Naive thymus-derived CD4-positive, alpha-beta T cell (primary cell): ENCODE data around the gene PGF. TPM values are rescaled to one million over a fixed set of nuclear protein-coding genes. Genes with fewer than 3 reads are reported as not detected.
A peak's percentile ranks its signal among the peaks of the same experiment; 100 is the strongest.

Experiments used
- ATAC-seq: fragments of 150-1000 bp; cut with Tn5 transposase; 2 replicates; pipeline ENCODE4 v1.10.0; 2021; ENCODE audit warnings: mild to moderate bottlenecking, moderate library complexity
- CTCF ChIA-PET: fragments of 350-600 bp; sonication (Branson Sonifier 250); formaldehyde crosslinking; loops from one replicate; lab custom pipeline; 2021; ENCODE audit warnings: antibody characterized with exemption; lab: Charles Lee
- POLR2A ChIA-PET: fragments of 350-600 bp; sonication (Branson Sonifier 250); formaldehyde crosslinking; loops from one replicate; lab custom pipeline; 2021; ENCODE audit warnings: antibody characterized with exemption, inconsistent platforms; lab: Charles Lee
- DNase-seq, 9 donors: peaks; one replicate each; pipeline versions ENCODE4 v3.0.0 to v3.0.0-alpha.2; 2020 to 2022; ENCODE audit warnings: mixed read lengths in 1 of 9
- H3K27ac ChIP-seq: one replicate; pipeline ENCODE4 v1.7.0; 2013; ENCODE audit warnings: mild to moderate bottlenecking, low read depth, low read length, moderate library complexity
- H3K27me3 ChIP-seq, 2 donors: one replicate each; pipeline ENCODE4 v1.7.0; 2013; ENCODE audit warnings: low read length in 2 of 2, mild to moderate bottlenecking in 2 of 2, moderate library complexity in 2 of 2; ENCODE audit not compliant: control insufficient read depth in 2 of 2, insufficient read depth in 2 of 2
- H3K36me3 ChIP-seq, 3 experiments: 1 replicate in 2 of 3; 2 replicates in 1 of 3; pipeline ENCODE4 v1.7.0; 2013; ENCODE audit warnings: low read length in 3 of 3, mild to moderate bottlenecking in 3 of 3, moderate library complexity in 1 of 3; ENCODE audit not compliant: insufficient read depth in 3 of 3, control insufficient read depth in 2 of 3
- H3K4me1 ChIP-seq, 2 donors: one replicate each; pipeline ENCODE4 v1.7.0; 2013; ENCODE audit warnings: low read length in 2 of 2, mild to moderate bottlenecking in 2 of 2, moderate library complexity in 1 of 2; ENCODE audit not compliant: control insufficient read depth in 2 of 2, insufficient read depth in 2 of 2
- H3K4me3 ChIP-seq: 2 replicates; pipeline ENCODE4 v1.7.0; 2013; ENCODE audit warnings: mild to moderate bottlenecking, low read length
- H3K9me3 ChIP-seq, 3 experiments: 1 replicate in 2 of 3; 2 replicates in 1 of 3; pipeline ENCODE4 v1.7.0; 2013; ENCODE audit warnings: low read length in 3 of 3; ENCODE audit not compliant: control insufficient read depth in 2 of 3
- H3K27ac Mint-ChIP-seq, 9 donors: one replicate each; pipeline ENCODE4 v1.8.0; 2020 to 2022; ENCODE audit warnings: mixed read lengths in 9 of 9, mild to moderate bottlenecking in 8 of 9, moderate library complexity in 5 of 9, inconsistent platforms in 2 of 9
- H3K27me3 Mint-ChIP-seq, 5 donors: one replicate each; pipeline ENCODE4 v1.8.0; 2021 to 2022; ENCODE audit warnings: mixed read lengths in 5 of 5, mild to moderate bottlenecking in 1 of 5
- H3K36me3 Mint-ChIP-seq, 5 donors: one replicate each; pipeline ENCODE4 v1.8.0; 2020 to 2022; ENCODE audit warnings: mixed read lengths in 5 of 5, mild to moderate bottlenecking in 3 of 5, inconsistent platforms in 1 of 5
- H3K4me1 Mint-ChIP-seq, 7 donors: one replicate each; pipeline ENCODE4 v1.8.0; 2020 to 2022; ENCODE audit warnings: mixed read lengths in 7 of 7, mild to moderate bottlenecking in 3 of 7, inconsistent platforms in 1 of 7
- H3K4me3 Mint-ChIP-seq, 10 donors: one replicate each; pipeline ENCODE4 v1.8.0; 2020 to 2022; ENCODE audit warnings: mild to moderate bottlenecking in 10 of 10, mixed read lengths in 10 of 10, moderate library complexity in 6 of 10, inconsistent platforms in 2 of 10
- H3K9me3 Mint-ChIP-seq, 11 donors: one replicate each; pipeline ENCODE4 v1.8.0; 2020 to 2022; ENCODE audit warnings: mixed read lengths in 11 of 11, mild to moderate bottlenecking in 4 of 11, inconsistent platforms in 1 of 11, moderate library complexity in 1 of 11
- intact Hi-C, 2 donors: fragments of 100-400 bp; cut with micrococcal nuclease; formaldehyde crosslinking; loops; one replicate each; pipeline ENCODE4 v1.15.1; 2023
- polyA plus RNA-seq, 2 donors: library from polyadenylated mRNA; unstranded; fragments of 300-500 nt; fragmentation: Illumina TruSeq; gene quantifications; one replicate each; pipeline ENCODE4 v1.2.3, GENCODE V29; 2021
- total RNA-seq, 6 experiments: library from RNA in 5 of 6; stranded (reverse) in 5 of 6; gene quantifications; 1 replicate in 5 of 6; 2 replicates in 1 of 6; pipeline ENCODE4 v1.2.3 and lab custom pipeline; 2021 to 2026

PGF gene
- total and polyA plus RNA-seq, 7 experiments from 2014 or later: 0.17 to 0.37 (median 0.22) TPM; not detected in 4

DNA sequence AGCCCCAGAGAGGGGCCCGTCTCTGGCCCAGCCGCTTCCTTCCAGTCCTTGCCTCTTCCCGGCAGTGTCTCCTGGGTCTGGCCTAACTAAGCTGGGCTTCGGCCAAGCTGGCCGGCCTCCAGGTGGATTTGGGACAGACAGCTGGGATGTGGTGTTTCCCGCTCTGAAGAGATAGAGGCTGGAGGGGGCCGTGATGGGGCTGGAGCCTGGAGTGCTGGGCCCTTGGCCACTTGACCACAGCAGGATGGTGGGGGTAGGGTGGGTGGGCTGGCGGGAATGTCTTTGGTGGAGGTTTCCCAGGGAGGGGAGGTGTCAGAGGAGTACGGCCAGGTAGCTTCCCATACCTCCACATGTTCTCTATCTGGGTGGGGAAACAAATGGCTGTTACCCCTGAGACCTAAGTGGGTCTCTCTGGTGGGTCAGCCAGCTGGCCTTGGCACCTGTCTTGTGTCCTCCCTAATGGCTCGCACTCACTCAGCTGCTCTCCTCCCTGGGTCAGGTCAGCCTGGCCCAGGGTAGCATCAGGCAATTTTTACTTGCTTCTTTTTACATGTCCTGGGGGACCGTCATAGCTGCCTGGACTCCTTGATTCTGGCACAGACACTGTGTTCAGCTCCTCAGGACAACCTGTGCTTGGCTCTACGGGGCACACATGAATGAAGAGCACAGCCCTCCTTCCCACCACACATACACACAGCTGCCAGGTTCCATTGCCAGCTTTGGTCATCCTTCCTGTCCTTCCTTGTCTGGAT is 19.8 kb upstream of the PGF start:
- Mint-ChIP-seq H3K36me3 (no peaks in the 10 kb centered on the region), H3K27ac (peak overlapping the region in 1 of 9 donors; percentile 18), H3K4me3 (no peak overlapping the region), H3K27me3 (peaks cover 0 to 3% (median 0%) of the 10 kb centered on the region in 5 donors), H3K9me3 (no peaks in the 10 kb centered on the region), H3K4me1 (peaks cover 0 to 9% (median 6%) of the 10 kb centered on the region in 7 donors)
- H3K27ac ChIP-seq: no peak overlapping the region
- ATAC-seq (no peak), DNase-seq (no peak)
- intact Hi-C loops: no loop called here
- ChIA-PET CTCF (no interaction called here), POLR2A (no interaction called here)
- no peak overlapping the region for H3K4me3 ChIP-seq
- H3K4me1 ChIP-seq: no peaks in the 10 kb centered on the region
- no peaks in the 10 kb centered on the region for H3K9me3 ChIP-seq
- H3K36me3 ChIP-seq: no peaks in the 10 kb centered on the region
- H3K27me3 ChIP-seq: no peaks in the 10 kb centered on the region

GRCh38 chr14:74974364-74975058 is 19.1 kb upstream of the PGF start:
- peaks cover 0 to 9% (median 6%) of the 10 kb centered on the region in 7 donors for H3K4me1 Mint-ChIP-seq
- Histone ChIP-seq H3K27ac (no peak overlapping the region), H3K4me3 (no peak overlapping the region), H3K27me3 (no peaks in the 10 kb centered on the region), H3K4me1 (no peaks in the 10 kb centered on the region), H3K36me3 (no peaks in the 10 kb centered on the region), H3K9me3 (no peaks in the 10 kb centered on the region)
- ATAC-seq: no peak
- ChIA-PET CTCF (interaction anchor here (0.6 kb wide), 1 partner anchor 603 kb away, joined by 3 read pairs; no protein-coding TSS in a partner anchor), POLR2A (no interaction called here)
- peaks cover 0 to 3% (median 0%) of the 10 kb centered on the region in 5 donors for H3K27me3 Mint-ChIP-seq
- H3K36me3 Mint-ChIP-seq: no peaks in the 10 kb centered on the region
- H3K9me3 Mint-ChIP-seq: no peaks in the 10 kb centered on the region
- peak overlapping the region in 2 of 9 donors; percentile 18 to 21 for H3K27ac Mint-ChIP-seq
- no peak overlapping the region for H3K4me3 Mint-ChIP-seq
- no peak for DNase-seq
- intact Hi-C loops: no loop called here

GRCh38 chr14:74973905-74974363 is 18.5 kb upstream of the PGF start:
- peaks cover 0 to 9% (median 6%) of the 10 kb centered on the region in 7 donors for H3K4me1 Mint-ChIP-seq
- CTCF ChIA-PET: no interaction called here
- H3K9me3 ChIP-seq: no peaks in the 10 kb centered on the region
- ATAC-seq: no peak
- H3K4me3 Mint-ChIP-seq: no peak overlapping the region
- peaks cover 0 to 4% (median 0%) of the 10 kb centered on the region in 5 donors for H3K27me3 Mint-ChIP-seq
- no peak overlapping the region for H3K27ac ChIP-seq
- POLR2A ChIA-PET: no interaction called here
- intact Hi-C loops: no loop called here
- H3K4me3 ChIP-seq: no peak overlapping the region
- H3K36me3 Mint-ChIP-seq: no peaks in the 10 kb centered on the region
- no peaks in the 10 kb centered on the region for H3K36me3 ChIP-seq
- no peak for DNase-seq
- H3K4me1 ChIP-seq: no peaks in the 10 kb centered on the region
- peak overlapping the region in 1 of 9 donors; percentile 21 for H3K27ac Mint-ChIP-seq
- H3K27me3 ChIP-seq: no peaks in the 10 kb centered on the region
- no peaks in the 10 kb centered on the region for H3K9me3 Mint-ChIP-seq

DNA sequence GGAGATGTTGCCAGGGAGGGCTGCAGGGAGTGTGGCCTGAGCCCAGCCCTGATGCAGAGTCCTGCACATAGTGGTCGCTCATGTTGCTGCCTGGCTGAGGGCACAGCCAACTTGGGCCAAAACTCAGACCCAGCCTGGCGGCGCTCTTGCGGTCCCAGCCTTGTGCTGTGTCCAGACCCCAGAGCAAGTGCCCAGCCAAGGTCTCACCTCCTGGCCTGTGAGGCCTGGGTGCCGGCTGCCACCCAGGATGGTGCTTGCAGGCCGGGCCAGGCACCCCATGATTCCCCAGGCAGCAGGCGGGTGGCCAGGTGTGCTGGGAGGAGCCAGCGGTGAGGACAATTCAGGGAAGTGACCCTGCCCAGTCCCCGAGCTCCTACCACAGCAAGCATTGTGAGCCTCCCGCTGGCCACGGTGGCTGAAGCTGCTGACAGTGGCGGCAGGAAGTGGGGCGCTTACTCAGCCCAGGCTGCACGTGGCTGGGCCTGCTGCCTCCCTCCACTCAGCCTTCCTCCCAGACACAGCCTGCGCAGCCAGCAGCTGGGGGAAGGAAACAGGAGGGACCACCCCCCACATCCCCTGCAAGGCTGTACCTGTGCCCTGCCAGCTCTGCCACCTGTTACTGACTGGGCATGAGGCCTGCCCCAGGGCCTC is 17.7 kb upstream of the PGF start:
- ChIA-PET CTCF (no interaction called here), POLR2A (no interaction called here)
- no peaks in the 10 kb centered on the region for H3K9me3 Mint-ChIP-seq
- Histone ChIP-seq H3K27me3 (no peaks in the 10 kb centered on the region), H3K9me3 (no peaks in the 10 kb centered on the region), H3K4me1 (no peaks in the 10 kb centered on the region), H3K4me3 (no peak overlapping the region), H3K36me3 (no peaks in the 10 kb centered on the region), H3K27ac (no peak overlapping the region)
- peaks cover 0 to 6% (median 0%) of the 10 kb centered on the region in 5 donors for H3K27me3 Mint-ChIP-seq
- no peak overlapping the region for H3K4me3 Mint-ChIP-seq
- no peaks in the 10 kb centered on the region for H3K36me3 Mint-ChIP-seq
- ATAC-seq (peak; percentile 65), DNase-seq (peak in 1 of 9 donors; percentile 13)
- H3K27ac Mint-ChIP-seq: no peak overlapping the region
- peaks cover 0 to 9% (median 5%) of the 10 kb centered on the region in 7 donors for H3K4me1 Mint-ChIP-seq
- intact Hi-C loops: no loop called here

DNA sequence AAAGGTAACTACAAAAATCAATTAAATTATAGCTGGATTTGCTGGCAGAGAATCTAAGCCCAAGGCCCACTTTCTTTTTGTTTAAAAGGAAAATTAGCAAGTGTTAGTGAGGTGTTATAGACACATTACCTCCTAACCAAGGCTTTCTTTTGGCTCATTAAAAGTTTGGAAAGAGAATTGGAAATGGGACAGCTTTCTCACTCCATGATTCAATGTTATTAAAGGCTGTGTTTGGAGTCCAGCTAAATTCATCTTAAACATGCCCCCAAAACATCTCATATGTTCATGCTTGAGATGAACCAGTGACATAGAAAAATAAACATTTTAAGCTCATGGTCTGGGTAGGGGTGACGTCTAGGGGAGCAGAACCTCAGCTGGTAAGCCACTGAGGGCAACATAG is 13.4 kb upstream of the PGF start:
- no peaks in the 10 kb centered on the region for H3K9me3 Mint-ChIP-seq
- intact Hi-C loops: no loop called here
- CTCF ChIA-PET: interaction anchor here (0.6 kb wide), 1 partner anchor 138 kb away, joined by 7 read pairs; no protein-coding TSS in a partner anchor
- no peaks in the 10 kb centered on the region for H3K9me3 ChIP-seq
- ATAC-seq (no peak), DNase-seq (no peak)
- H3K4me1 Mint-ChIP-seq: peaks cover 0 to 8% (median 3%) of the 10 kb centered on the region in 7 donors
- H3K4me3 ChIP-seq: no peak overlapping the region
- peaks cover 0 to 23% (median 0%) of the 10 kb centered on the region in 5 donors for H3K27me3 Mint-ChIP-seq
- no peaks in the 10 kb centered on the region for H3K36me3 Mint-ChIP-seq
- POLR2A ChIA-PET: interaction anchor here (0.6 kb wide), 2 partner anchors 122 to 947 kb away, joined by 3 read pairs; no protein-coding TSS in a partner anchor
- H3K4me1 ChIP-seq: no peaks in the 10 kb centered on the region
- H3K36me3 ChIP-seq: no peaks in the 10 kb centered on the region
- H3K4me3 Mint-ChIP-seq: no peak overlapping the region
- no peak overlapping the region for H3K27ac Mint-ChIP-seq
- no peaks in the 10 kb centered on the region for H3K27me3 ChIP-seq
- H3K27ac ChIP-seq: no peak overlapping the region

- no peaks in the 10 kb centered on the region for H3K4me1 ChIP-seq
- H3K9me3 ChIP-seq: no peaks in the 10 kb centered on the region
- no peak overlapping the region for H3K4me3 ChIP-seq
- H3K9me3 Mint-ChIP-seq: no peaks in the 10 kb centered on the region
- intact Hi-C loops: no loop called here
- no peaks in the 10 kb centered on the region for H3K27me3 ChIP-seq
- no peak overlapping the region for H3K4me3 Mint-ChIP-seq
- ChIA-PET POLR2A (no interaction called here), CTCF (interaction anchor here (0.8 to 1.0 kb wide), 2 partner anchors 15 to 105 kb away, joined by 3 read pairs; no protein-coding TSS in a partner anchor)
- peaks cover 0 to 9% (median 0%) of the 10 kb centered on the region in 7 donors for H3K4me1 Mint-ChIP-seq
- no peak overlapping the region for H3K27ac Mint-ChIP-seq
- H3K36me3 Mint-ChIP-seq: no peaks in the 10 kb centered on the region
- H3K36me3 ChIP-seq: no peaks in the 10 kb centered on the region
- H3K27me3 Mint-ChIP-seq: peaks cover 0 to 26% (median 0%) of the 10 kb centered on the region in 5 donors
- DNase-seq (no peak), ATAC-seq (no peak)
- no peak overlapping the region for H3K27ac ChIP-seq
These were observed 10.2 kb upstream of the PGF start for GRCh38 chr14:74965486-74966153.
